Colonic mucosa (tissue), 4 donors: ENCODE data around the gene DENND1A. TPM values are rescaled to one million over a fixed set of nuclear protein-coding genes. Genes with fewer than 3 reads are reported as not detected.

ENCODE experiments used
- DNase-seq: peaks from one replicate; pipeline ENCODE4 v3.0.0-alpha.2; 2020
- H3K27ac ChIP-seq: fragments of 200-600 bp; one replicate; pipeline ENCODE4 v1.8.0; 2021
- H3K27me3 ChIP-seq: fragments of 200-600 bp; one replicate; pipeline ENCODE4 v1.8.0; 2021
- H3K36me3 ChIP-seq: fragments of 200-600 bp; one replicate; pipeline ENCODE4 v1.8.0; 2021
- H3K4me1 ChIP-seq: fragments of 200-600 bp; one replicate; pipeline ENCODE4 v1.8.0; 2021; ENCODE audit warnings: mild to moderate bottlenecking
- H3K4me3 ChIP-seq: fragments of 200-600 bp; one replicate; pipeline ENCODE4 v1.8.0; 2021
- H3K9ac ChIP-seq, 2 donors: one replicate each; pipeline ENCODE4 v1.7.0; 2013; ENCODE audit warnings: control low read depth in 2 of 2, low read depth in 2 of 2, low read length in 2 of 2
- H3K9me3 ChIP-seq: fragments of 200-600 bp; one replicate; pipeline ENCODE4 v1.8.0; 2021
- intact Hi-C: fragments of 100-400 bp; cut with DNase I; formaldehyde crosslinking; loops from one replicate; pipeline ENCODE4 v1.14.1; 2022
- total RNA-seq, 2 donors: library from RNA; stranded (reverse); fragmentation: NEBNext Ultra II Directional in 1 of 2; extraction: Animal tissue kit (Norgen Biotek cat#: 25700) in 1 of 2; gene quantifications; one replicate each; pipeline ENCODE4 v1.2.1, GENCODE V29; 2021
- TF ChIP-seq, protein P1 (sequence below): fragments of 200-600 bp; IDR thresholded peaks from one replicate; pipeline ENCODE4 v1.8.0; 2022; ENCODE audit warnings: antibody characterized with exemption, mild to moderate bottlenecking
- donor health status: healthy.
- donor health status: DM: no; HTN: no; CAD: no.
- donor health status: DM: no; HTN: no; CAD: no.

Gene DENND1A
- total RNA-seq, 2 donors from 2014 or later, result 34.3 to 39.9 TPM

DNA sequence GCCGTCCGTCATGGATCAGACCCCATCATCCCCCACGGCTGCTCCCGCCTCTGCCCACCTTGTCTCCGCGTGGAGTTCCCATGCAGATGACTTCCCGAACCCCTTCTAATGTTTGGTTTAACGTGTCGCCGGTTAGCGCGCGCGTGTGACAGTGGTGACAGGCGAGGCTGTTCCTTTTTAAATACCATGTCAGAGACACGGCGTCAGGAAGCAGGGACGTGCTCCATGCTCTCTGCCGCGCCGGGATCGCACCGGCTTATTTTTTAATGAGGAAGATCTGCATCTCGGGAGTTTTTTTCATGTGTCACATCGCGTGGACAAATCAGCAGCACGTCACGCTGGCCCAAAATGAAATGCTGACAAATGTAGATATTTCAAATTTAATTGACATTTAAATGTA lies 538.0 kb downstream of the DENND1A start:
- TF ChIP-seq, protein P1, sequence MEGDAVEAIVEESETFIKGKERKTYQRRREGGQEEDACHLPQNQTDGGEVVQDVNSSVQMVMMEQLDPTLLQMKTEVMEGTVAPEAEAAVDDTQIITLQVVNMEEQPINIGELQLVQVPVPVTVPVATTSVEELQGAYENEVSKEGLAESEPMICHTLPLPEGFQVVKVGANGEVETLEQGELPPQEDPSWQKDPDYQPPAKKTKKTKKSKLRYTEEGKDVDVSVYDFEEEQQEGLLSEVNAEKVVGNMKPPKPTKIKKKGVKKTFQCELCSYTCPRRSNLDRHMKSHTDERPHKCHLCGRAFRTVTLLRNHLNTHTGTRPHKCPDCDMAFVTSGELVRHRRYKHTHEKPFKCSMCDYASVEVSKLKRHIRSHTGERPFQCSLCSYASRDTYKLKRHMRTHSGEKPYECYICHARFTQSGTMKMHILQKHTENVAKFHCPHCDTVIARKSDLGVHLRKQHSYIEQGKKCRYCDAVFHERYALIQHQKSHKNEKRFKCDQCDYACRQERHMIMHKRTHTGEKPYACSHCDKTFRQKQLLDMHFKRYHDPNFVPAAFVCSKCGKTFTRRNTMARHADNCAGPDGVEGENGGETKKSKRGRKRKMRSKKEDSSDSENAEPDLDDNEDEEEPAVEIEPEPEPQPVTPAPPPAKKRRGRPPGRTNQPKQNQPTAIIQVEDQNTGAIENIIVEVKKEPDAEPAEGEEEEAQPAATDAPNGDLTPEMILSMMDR, result no peak
- H3K4me3 ChIP-seq, result no peak overlapping the region
- H3K9me3 ChIP-seq, result no peaks in the 10 kb centered on the region
- no peaks in the 10 kb centered on the region for H3K4me1 ChIP-seq
- intact Hi-C loops, result no loop called here
- no peaks in the 10 kb centered on the region for H3K27me3 ChIP-seq
- H3K9ac ChIP-seq, result no peak overlapping the region
- no peak for DNase-seq
- H3K27ac ChIP-seq, result no peak overlapping the region
- H3K36me3 ChIP-seq, result no peaks in the 10 kb centered on the region

DNA sequence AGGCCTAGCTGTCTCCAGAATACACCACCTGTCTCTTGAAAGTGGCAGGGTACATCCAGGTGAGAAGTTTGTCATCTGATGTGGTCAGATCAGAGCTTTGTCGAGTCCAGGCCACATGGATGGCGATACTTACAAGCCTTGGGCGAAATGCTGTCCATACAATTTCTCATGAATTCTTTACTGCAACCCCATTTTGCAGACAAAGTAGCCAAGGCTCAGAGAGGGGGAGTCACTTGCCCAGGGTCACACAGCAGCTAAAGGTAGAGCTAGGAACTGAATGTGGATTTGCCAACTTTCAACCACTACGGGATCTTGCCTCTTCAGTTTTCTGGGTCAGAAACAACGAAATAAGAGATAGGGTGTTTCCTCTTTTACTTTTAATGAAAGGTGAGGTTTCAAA lies 538.7 kb downstream of the DENND1A start:
- Histone ChIP-seq H3K9ac (no peak overlapping the region), H3K36me3 (no peaks in the 10 kb centered on the region), H3K27ac (no peak overlapping the region), H3K27me3 (no peaks in the 10 kb centered on the region), H3K9me3 (no peaks in the 10 kb centered on the region), H3K4me3 (no peak overlapping the region), H3K4me1 (no peaks in the 10 kb centered on the region)
- TF ChIP-seq, protein P1, result no peak
- intact Hi-C loops, result no loop called here
- no peak for DNase-seq

DNA sequence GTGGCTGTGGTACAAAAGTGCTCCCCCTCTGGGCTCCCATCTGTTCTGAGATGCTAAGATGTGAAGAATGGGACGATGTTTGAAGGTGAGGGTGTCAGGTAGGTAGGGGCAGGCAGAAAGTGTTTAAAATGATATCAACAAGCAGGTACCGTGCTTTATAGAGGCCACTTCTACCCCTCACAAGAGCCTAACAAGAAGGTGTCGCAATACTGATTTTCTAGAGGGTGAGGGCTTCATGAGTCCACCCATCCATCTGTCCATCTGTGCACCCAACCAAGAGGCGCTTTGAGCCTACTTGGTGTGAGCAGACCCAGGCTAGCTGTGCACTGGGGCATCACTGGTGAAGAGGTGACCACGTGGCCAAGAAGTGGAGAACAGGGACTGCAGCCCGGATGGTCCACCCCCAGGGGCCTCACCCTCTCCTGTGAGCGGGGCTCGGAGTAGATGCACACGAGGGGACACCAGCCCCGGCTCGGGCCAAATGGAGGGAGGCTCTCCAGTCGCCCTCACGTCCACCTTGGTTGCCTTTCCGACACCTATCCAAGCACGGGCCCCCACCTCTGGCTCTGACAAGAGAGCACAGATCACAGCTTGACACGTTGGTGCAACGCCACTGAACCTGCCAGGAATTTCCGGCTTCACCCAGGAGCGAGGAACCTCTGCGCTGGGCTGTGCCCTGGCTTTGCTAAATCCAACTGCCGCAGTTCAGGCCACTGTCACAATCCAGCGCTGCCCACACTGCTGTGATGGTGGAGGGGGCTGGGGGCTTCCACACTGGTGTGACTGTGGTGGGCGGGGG lies 539.4 kb downstream of the DENND1A start:
- intact Hi-C loops, result no loop called here
- Histone ChIP-seq H3K9me3 (no peaks in the 10 kb centered on the region), H3K4me3 (no peak overlapping the region), H3K27ac (no peak overlapping the region), H3K9ac (no peak overlapping the region), H3K36me3 (no peaks in the 10 kb centered on the region), H3K4me1 (no peaks in the 10 kb centered on the region), H3K27me3 (no peaks in the 10 kb centered on the region)
- TF ChIP-seq, protein P1, result no peak
- no peak for DNase-seq

DNA sequence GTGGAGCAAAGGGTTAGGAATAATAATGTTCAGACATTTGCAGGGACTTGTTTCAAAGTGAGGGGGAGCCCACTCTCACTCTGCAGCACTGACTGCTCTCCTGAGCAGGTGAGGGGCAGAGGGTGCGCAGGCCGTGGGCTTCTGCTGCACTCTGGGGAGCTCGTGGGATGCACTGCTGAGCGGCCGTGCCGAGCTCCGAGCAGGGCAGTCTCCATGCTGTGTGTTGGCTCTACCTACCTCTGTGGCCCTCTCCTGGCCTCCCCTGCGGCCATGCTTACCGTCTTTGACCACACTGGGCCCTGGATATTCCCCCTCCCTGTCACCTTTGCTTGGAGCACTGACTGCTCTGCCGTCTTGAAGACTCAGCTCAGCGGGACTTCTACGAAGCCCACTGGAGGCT lies 540.2 kb downstream of the DENND1A start:
- Histone ChIP-seq H3K9ac (no peak overlapping the region), H3K4me3 (no peak overlapping the region), H3K27ac (no peak overlapping the region), H3K27me3 (no peaks in the 10 kb centered on the region), H3K9me3 (no peaks in the 10 kb centered on the region), H3K4me1 (no peaks in the 10 kb centered on the region), H3K36me3 (no peaks in the 10 kb centered on the region)
- DNase-seq, result no peak
- TF ChIP-seq, protein P1, result no peak
- intact Hi-C loops, result no loop called here

DNA sequence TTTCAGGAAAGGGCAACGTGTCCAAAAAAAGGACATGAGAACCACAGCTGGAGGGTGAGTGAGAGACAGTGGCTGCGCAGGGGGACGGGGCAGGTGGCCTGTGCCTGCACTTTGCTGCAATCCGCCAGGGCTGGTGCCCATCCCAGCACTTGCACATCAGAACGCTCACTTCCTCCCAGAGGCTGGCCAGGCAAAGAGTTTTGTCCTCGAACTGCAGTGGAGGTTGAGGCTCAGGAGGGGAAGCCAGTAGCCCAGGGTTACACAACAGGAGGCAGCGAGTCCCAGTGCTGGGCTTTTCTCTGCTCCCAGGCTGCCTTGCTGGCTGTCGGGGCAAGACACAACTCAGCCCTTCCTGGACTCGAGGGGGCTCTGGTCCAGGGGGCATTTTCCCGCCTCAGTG lies 540.9 kb downstream of the DENND1A start:
- DNase-seq, result no peak
- Histone ChIP-seq H3K4me1 (no peaks in the 10 kb centered on the region), H3K27ac (no peak overlapping the region), H3K36me3 (no peaks in the 10 kb centered on the region), H3K4me3 (no peak overlapping the region), H3K9me3 (no peaks in the 10 kb centered on the region), H3K9ac (no peak overlapping the region), H3K27me3 (no peaks in the 10 kb centered on the region)
- TF ChIP-seq, protein P1, result no peak
- intact Hi-C loops, result no loop called here
